Kidney glomerular epithelial cell (primary cell): Measurements from ENCODE around the gene SLC47A2.

ENCODE experiments used
- DNase-seq: peaks from one replicate; lab custom pipeline; 2025; lab: John Stamatoyannopoulos, UW

SLC47A2 gene

GRCh38 chr17:19664136-19664820 is 52.1 kb downstream of the SLC47A2 start:
- DNase-seq = no peak

DNA sequence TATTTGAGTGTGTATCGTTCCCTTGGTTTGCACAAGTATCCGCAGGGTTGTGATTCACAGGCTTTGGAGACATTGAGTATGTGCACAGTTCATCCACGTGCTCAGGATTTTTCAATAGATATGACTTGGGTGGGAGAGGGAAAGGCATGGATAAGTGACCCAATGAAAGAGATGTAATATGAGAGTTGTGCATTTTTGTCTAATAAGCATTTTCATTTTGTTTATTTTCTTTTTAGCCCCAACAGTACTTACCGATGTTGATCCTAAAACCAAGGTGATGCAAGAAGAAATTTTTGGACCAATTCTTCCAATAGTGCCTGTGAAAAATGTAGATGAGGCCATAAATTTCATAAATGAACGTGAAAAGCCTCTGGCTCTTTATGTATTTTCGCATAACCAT is 53.3 kb downstream of the SLC47A2 start:
- DNase-seq = no peak

DNA sequence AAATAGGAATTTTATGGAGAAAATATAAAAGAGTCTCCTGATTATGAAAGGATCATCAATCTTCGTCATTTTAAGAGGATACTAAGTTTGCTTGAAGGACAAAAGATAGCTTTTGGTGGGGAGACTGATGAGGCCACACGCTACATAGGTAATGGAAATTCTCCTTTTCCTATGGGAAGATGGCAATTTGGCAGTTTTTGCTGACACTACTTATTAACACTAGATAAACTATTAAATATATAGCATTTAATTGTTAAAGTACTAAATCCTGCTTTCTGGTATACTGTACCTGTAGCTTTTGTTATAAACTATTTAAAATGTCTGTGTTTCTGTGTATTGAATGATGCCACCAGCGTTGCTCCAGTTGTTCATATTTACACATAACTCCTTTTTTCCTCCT is 55.3 kb downstream of the SLC47A2 start:
- DNase-seq = no peak

DNA sequence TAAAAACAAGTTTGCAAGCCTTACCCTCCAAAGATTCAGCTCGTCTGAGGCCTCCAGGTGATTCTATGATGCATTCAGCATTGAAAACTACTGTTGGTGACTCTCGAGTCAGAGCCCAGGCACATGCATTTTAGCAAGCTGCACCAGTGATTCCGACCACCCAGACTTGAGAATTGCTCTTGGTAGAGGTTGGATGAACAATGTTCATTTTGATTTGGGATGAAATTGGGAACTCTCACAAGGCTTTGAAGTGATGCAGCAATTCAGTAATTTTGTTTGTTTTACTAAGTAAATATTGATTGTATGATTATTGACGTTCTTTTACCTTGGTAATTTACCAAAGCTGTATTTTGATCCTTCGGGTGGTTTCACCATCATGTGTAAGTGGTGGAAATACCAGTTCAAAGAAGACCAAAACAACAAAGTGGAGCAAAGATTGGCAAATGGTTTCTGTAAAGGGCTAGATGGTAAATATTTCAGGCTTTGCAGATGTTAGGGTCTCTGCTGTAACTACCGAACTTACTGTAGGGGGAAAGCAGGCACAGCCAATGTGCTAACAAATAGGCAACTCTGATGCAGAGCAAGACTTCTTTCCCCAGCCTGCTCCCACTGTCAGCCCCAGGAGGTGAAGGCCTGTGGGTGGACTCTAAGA is 56.0 kb downstream of the SLC47A2 start:
- DNase-seq = no peak

GRCh38 chr17:19659366-19660177 is 56.8 kb downstream of the SLC47A2 start:
- DNase-seq = no peak

- no peak for DNase-seq
These were observed 59.4 kb downstream of the SLC47A2 start for GRCh38 chr17:19656851-19657581.

GRCh38 chr17:19656336-19656735 is 60.0 kb downstream of the SLC47A2 start:
- no peak for DNase-seq

DNA sequence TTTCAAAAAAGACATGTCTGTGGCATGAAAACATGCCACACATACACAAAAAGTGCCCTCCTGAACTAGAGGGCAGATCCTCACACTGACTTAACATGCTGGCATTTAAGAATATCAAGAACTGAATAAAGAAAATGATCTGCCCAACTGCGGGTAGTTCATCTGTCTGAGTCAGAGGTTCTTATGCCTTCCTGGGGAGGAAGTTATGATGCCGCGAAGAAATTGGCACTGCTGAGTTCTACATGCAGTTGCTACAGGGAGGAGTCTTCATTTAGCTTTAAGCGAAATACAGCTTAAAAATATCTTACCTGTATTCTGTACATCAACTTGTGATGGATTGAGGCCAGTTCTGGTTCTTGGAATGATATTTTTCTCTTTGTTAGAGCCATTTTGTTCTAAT is 61.5 kb downstream of the SLC47A2 start:
- DNase-seq = no peak

DNA sequence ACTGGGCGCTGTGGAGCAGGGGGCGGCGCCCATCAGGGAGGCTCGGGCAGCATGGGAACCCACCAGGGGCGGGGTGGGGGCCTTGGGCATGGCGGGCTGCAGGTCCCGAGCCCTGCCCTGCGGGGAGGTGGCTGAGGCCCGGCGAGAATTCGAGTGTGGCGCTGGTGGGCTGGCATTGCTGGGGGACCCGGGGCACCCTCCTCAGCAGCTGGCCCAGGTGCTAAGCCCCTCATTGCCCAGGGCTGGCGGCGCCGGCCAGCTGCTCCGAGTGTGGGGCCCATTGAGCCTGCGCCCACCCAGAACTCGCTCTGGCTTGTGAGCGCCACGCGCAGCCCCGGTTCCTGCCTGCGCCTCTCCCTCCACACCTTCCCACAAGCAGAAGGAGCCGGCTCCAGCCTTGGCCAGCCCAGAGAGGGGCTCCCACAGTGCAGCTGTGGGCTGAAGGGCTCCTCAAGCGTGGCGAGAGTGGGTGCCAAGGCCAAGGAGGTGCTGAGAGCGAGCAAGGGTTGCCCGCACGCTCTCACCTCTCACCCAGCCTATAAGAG is 62.0 kb downstream of the SLC47A2 start:
- DNase-seq = no peak

- no peak for DNase-seq
These were observed 63.8 kb downstream of the SLC47A2 start for GRCh38 chr17:19652595-19652994.

DNA sequence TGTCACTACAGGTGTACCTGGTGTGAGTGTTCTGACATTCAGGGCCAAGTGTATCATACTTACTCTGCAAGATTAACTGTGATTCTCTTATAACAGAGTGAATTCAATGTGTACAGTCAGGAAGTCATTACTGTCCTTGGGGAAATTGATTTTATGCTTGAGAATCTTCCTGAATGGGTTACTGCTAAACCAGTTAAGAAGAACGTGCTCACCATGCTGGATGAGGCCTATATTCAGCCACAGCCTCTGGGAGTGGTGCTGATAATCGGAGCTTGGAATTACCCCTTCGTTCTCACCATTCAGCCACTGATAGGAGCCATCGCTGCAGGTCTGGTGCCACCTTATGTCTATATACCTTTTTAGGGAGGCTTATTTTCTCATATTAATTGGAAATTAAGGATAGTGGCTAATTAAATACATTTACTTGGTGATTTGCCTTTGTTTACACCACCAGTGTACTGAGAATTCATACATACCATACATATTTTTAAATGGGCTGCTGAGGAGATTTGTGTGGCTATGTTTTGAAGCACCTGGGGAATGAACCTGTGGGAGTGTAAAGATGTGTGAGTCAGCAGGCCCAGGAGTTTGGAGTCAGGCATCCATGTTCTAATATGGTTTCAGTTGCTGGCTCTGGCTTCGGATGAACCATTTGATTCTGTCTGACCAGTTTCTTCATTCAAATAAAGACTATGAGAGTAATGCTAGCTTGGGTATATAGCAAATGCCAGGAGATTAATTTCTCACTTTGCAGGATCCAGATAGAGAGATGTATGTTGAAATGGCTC is 64.7 kb downstream of the SLC47A2 start:
- DNase-seq = peak; percentile 39

DNA sequence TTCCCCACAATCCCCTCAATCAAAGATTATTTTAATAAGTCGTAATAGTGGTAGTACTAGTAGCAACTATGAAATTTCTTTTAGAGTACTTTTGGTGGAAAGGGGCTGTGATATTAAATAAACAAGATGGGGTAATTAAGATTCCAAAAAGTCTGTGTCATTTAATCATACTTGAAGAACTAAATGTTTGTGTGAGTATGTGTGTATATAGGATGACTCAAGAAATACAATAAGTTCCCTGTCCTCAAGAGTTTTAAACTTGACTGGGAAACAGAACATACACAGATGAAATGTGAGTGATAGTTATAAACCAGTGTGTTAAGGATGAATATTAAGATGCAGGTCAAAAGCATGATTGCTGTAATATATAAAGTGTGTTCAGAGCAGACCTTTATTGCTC is 65.6 kb downstream of the SLC47A2 start:
- DNase-seq = no peak

DNA sequence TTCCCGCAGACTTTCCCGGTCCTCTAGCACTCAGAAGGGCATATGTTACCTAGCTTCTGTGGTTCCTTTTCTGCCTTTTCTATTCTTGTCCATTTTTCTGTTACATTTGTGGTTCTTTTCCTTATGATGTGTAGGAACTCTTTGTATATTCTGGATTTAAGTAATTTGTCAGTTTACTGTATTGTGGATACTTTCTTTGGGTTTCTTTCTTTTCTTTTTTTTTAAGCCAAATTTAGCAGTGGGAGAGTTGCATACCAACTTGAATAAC is 67.2 kb downstream of the SLC47A2 start:
- DNase-seq = no peak

DNA sequence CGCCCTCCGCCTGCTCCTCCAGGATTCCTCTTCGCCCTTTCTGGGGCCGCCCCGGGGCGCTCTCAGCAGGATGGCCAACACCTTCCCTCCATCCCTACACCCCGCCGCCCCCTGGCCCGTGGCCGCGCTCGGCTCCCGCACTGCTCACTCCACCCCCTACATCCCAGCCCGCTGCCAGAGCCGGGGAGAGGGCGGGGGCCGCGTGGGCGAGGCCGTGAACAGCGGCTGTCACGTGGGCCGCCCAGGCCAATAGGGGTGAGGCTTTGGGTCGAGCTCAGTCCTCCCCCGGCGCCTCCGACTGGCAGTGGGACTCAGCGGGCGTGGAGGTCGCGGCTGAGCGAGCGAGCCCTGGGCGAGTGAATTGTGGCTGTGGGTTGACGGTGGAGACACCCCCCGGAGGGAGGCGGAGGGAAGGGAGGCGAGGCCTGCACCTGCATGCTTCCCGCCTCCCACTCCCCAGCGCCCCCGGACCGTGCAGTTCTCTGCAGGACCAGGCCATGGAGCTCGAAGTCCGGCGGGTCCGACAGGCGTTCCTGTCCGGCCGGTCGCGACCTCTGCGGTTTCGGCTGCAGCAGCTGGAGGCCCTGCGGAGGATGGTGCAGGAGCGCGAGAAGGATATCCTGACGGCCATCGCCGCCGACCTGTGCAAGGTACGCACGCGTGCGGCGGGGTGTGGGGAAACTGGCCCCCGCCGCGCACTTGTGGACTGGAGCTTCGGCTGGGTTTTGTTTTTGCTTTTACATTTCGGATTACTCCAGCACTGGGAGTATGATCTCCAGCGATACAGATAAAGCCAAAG is 67.7 kb downstream of the SLC47A2 start, which contains the start of gene ALDH3A2:
Gene ALDH3A2, plus strand, starts transcription at position 277 of the 799 bp plus-strand sequence. Its CDS starts 221 bp downstream, at position 498.
- DNase-seq = peak; percentile 92

GRCh38 chr17:19647697-19648474 is 68.5 kb downstream of the SLC47A2 start:
- peak; percentile 73 for DNase-seq

DNA sequence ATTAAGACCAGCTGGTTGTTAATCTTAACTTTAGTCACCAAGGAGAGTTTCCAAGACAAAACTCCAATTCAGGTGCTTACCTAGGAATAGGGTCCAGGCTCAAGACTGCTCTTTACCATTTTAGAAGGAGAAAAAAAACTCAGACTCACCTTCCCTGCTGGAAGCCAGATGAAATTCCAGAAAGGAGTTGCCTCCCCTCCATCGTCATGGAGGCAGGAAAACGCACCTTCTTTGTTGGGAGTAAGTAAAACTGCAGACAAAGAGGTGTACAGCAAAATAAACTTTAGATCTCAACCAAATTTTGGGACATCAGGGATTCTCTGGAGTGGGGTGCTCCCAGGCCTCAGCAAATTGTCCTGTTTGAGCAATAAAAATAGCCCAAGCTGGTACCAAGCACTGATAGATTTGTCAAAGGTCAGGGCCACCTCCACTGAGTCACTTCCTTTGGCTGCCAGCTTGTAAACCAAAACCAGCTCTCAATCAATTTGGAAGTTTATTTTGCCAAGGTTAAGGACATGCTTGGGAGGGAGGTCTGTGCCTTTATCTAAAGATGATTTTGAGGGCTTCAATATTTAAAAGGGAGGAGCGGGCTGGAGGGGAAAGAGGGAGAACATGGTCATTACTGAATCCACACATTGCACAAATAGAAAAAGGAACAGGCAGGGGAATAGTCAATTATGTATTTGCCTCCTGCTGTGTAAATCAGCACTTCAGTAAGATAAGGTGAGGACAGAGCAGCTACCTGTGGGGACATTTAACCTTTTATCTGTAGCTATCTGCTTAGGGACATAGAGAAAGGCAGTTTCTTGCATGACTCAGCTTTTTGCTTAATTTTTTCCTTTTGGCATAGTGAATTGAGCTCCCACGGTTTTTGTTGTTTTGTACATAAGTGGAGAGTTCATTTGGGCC is 69.3 kb downstream of the SLC47A2 start:
- DNase-seq = peak; percentile 32

DNA sequence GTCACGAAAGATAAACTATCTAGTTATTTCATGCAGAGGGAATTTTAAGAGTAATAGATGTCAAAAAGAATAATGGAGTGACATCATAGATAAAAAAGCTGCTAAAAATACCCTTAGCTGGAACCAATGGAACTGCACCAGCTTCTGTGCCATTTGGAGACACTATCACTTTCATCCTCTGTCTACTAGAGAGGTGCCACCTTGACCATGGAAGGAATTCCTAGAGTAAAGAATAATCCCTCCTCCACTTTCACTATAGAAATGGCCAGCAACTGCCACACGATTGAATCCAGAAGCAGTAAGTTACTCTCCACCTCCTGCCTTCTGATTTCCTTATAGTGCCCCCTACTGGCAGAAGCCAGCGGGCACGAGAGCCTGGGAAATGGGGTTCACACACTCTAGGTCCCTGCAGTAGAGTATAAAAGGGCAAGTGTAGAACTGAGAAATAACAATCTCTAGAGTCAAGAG is 70.6 kb downstream of the SLC47A2 start:
- DNase-seq = no peak

- DNase-seq = no peak
These were observed 71.7 kb downstream of the SLC47A2 start for GRCh38 chr17:19644493-19645210.
